Activated naive CD4-positive, alpha-beta T cell treated with anti-CD3 and anti-CD28 coated beads, Interleukin-2, amount 10 ng/mL, durations not matched to agents 7 days and 5 days (primary cell): ENCODE results near the gene DLX4.

Experiments used
- CTCF ChIA-PET: fragments of 350-600 bp; sonication (Branson Sonifier 250); formaldehyde crosslinking; loops from one replicate; lab custom pipeline; 2021; ENCODE audit warnings: antibody characterized with exemption; lab: Charles Lee
- DNase-seq: peaks from one replicate; pipeline ENCODE4 v3.0.0-alpha.2; 2020
- H3K27ac Mint-ChIP-seq: one replicate; pipeline ENCODE4 v1.8.0; 2021; ENCODE audit warnings: mild to moderate bottlenecking, moderate library complexity, mixed read lengths
- H3K27me3 Mint-ChIP-seq: one replicate; pipeline ENCODE4 v1.8.0; 2021; ENCODE audit warnings: mild to moderate bottlenecking, mixed read lengths
- H3K36me3 Mint-ChIP-seq: one replicate; pipeline ENCODE4 v1.8.0; 2021; ENCODE audit warnings: mixed read lengths
- H3K4me1 Mint-ChIP-seq: one replicate; pipeline ENCODE4 v1.8.0; 2021; ENCODE audit warnings: mixed read lengths
- H3K4me3 Mint-ChIP-seq: one replicate; pipeline ENCODE4 v1.8.0; 2021; ENCODE audit warnings: mild to moderate bottlenecking, moderate library complexity, mixed read lengths
- H3K9me3 Mint-ChIP-seq: one replicate; pipeline ENCODE4 v1.8.0; 2021; ENCODE audit warnings: mixed read lengths

The DLX4 gene

GRCh38 chr17:49956780-49957179 is 12.2 kb upstream of the DLX4 start:
- no peak overlapping the region for H3K4me3 Mint-ChIP-seq
- H3K27me3 Mint-ChIP-seq, result peaks cover 69% of the 10 kb centered on the region
- H3K9me3 Mint-ChIP-seq, result no peaks in the 10 kb centered on the region
- no peaks in the 10 kb centered on the region for H3K36me3 Mint-ChIP-seq
- CTCF ChIA-PET, result interaction anchor here (1.1 to 3.9 kb wide), 2 partner anchors 33 to 39 kb away, joined by 4 to 32 read pairs; partner anchors contain the start of gene DLX3
- H3K4me1 Mint-ChIP-seq, result no peaks in the 10 kb centered on the region
- H3K27ac Mint-ChIP-seq, result no peak overlapping the region
- DNase-seq, result no peak

GRCh38 chr17:49957350-49957749 is 11.6 kb upstream of the DLX4 start:
- no peak overlapping the region for H3K27ac Mint-ChIP-seq
- no peak overlapping the region for H3K4me3 Mint-ChIP-seq
- no peaks in the 10 kb centered on the region for H3K9me3 Mint-ChIP-seq
- CTCF ChIA-PET, result interaction anchor here (1.1 to 3.9 kb wide), 2 partner anchors 33 to 39 kb away, joined by 4 to 32 read pairs; partner anchors contain the start of gene DLX3
- H3K36me3 Mint-ChIP-seq, result no peaks in the 10 kb centered on the region
- H3K27me3 Mint-ChIP-seq, result peaks cover 69% of the 10 kb centered on the region
- no peak for DNase-seq
- no peaks in the 10 kb centered on the region for H3K4me1 Mint-ChIP-seq

- peaks cover 3% of the 10 kb centered on the region for H3K4me1 Mint-ChIP-seq
- H3K36me3 Mint-ChIP-seq, result no peaks in the 10 kb centered on the region
- no peak overlapping the region for H3K27ac Mint-ChIP-seq
- CTCF ChIA-PET, result no interaction called here
- no peak for DNase-seq
- H3K9me3 Mint-ChIP-seq, result no peaks in the 10 kb centered on the region
- peaks cover 69% of the 10 kb centered on the region for H3K27me3 Mint-ChIP-seq
- H3K4me3 Mint-ChIP-seq, result no peak overlapping the region
Measured at GRCh38 chr17:49958723-49959122, 10.3 kb upstream of the DLX4 start.

GRCh38 chr17:49959183-49959935 is 9.6 kb upstream of the DLX4 start:
- Mint-ChIP-seq H3K27ac (no peak overlapping the region), H3K9me3 (no peaks in the 10 kb centered on the region), H3K4me1 (peaks cover 9% of the 10 kb centered on the region), H3K4me3 (no peak overlapping the region), H3K27me3 (peaks cover 70% of the 10 kb centered on the region), H3K36me3 (no peaks in the 10 kb centered on the region)
- DNase-seq, result no peak
- CTCF ChIA-PET, result no interaction called here

GRCh38 chr17:49962599-49963308 is 6.2 kb upstream of the DLX4 start:
- Mint-ChIP-seq H3K36me3 (peaks cover 3% of the 10 kb centered on the region), H3K27ac (no peak overlapping the region), H3K4me3 (no peak overlapping the region), H3K27me3 (peaks cover 83% of the 10 kb centered on the region), H3K9me3 (no peaks in the 10 kb centered on the region), H3K4me1 (peaks cover 20% of the 10 kb centered on the region)
- no peak for DNase-seq
- CTCF ChIA-PET, result interaction anchor here (1.0 to 2.8 kb wide), 3 partner anchors 10 to 35 kb away, joined by 3 to 11 read pairs (median 6); no protein-coding TSS in a partner anchor

- Mint-ChIP-seq H3K9me3 (no peaks in the 10 kb centered on the region), H3K27ac (peak overlapping the region; percentile 24), H3K27me3 (peaks cover 88% of the 10 kb centered on the region), H3K4me3 (peak overlapping the region; percentile 34), H3K4me1 (peaks cover 23% of the 10 kb centered on the region), H3K36me3 (peaks cover 3% of the 10 kb centered on the region)
- CTCF ChIA-PET, result interaction anchor here (1.0 to 2.8 kb wide), 3 partner anchors 10 to 35 kb away, joined by 3 to 11 read pairs (median 6); no protein-coding TSS in a partner anchor
- DNase-seq, result no peak
Measured at GRCh38 chr17:49963309-49963625, 5.7 kb upstream of the DLX4 start.

- peaks cover 93% of the 10 kb centered on the region for H3K27me3 Mint-ChIP-seq
- H3K4me1 Mint-ChIP-seq, result peaks cover 26% of the 10 kb centered on the region
- H3K27ac Mint-ChIP-seq, result peak overlapping the region; percentile 24
- CTCF ChIA-PET, result interaction anchor here (1.6 kb wide), 1 partner anchor 11 kb away, joined by 4 read pairs; no protein-coding TSS in a partner anchor
- no peak overlapping the region for H3K4me3 Mint-ChIP-seq
- peaks cover 3% of the 10 kb centered on the region for H3K36me3 Mint-ChIP-seq
- no peak for DNase-seq
- H3K9me3 Mint-ChIP-seq, result no peaks in the 10 kb centered on the region
Measured at GRCh38 chr17:49963626-49964302, 5.2 kb upstream of the DLX4 start.

- no peak for DNase-seq
- Mint-ChIP-seq H3K9me3 (no peaks in the 10 kb centered on the region), H3K27ac (peak overlapping the region; percentile 30), H3K36me3 (peaks cover 3% of the 10 kb centered on the region), H3K4me1 (peaks cover 30% of the 10 kb centered on the region), H3K27me3 (peaks cover 94% of the 10 kb centered on the region), H3K4me3 (no peak overlapping the region)
- CTCF ChIA-PET, result interaction anchor here (1.6 kb wide), 1 partner anchor 12 kb away, joined by 4 read pairs; no protein-coding TSS in a partner anchor
Measured at GRCh38 chr17:49964303-49964768, 4.7 kb upstream of the DLX4 start.

GRCh38 chr17:49964769-49965523 is 4.0 kb upstream of the DLX4 start:
- peak; percentile 50 for DNase-seq
- peak overlapping the region; percentile 76 for H3K27ac Mint-ChIP-seq
- peaks cover 3% of the 10 kb centered on the region for H3K36me3 Mint-ChIP-seq
- CTCF ChIA-PET, result interaction anchor here (1.5 to 1.6 kb wide), 2 partner anchors 12 kb away, joined by 4 to 6 read pairs; no protein-coding TSS in a partner anchor
- peak overlapping the region; percentile 48 for H3K4me3 Mint-ChIP-seq
- peaks cover 94% of the 10 kb centered on the region for H3K27me3 Mint-ChIP-seq
- H3K9me3 Mint-ChIP-seq, result no peaks in the 10 kb centered on the region
- H3K4me1 Mint-ChIP-seq, result peaks cover 34% of the 10 kb centered on the region

- H3K27me3 Mint-ChIP-seq, result peaks cover 99% of the 10 kb centered on the region
- no peak overlapping the region for H3K27ac Mint-ChIP-seq
- CTCF ChIA-PET, result interaction anchor here (1.5 kb wide), 1 partner anchor 13 kb away, joined by 6 read pairs; no protein-coding TSS in a partner anchor
- no peak overlapping the region for H3K4me3 Mint-ChIP-seq
- H3K9me3 Mint-ChIP-seq, result no peaks in the 10 kb centered on the region
- no peak for DNase-seq
- peaks cover 3% of the 10 kb centered on the region for H3K36me3 Mint-ChIP-seq
- H3K4me1 Mint-ChIP-seq, result peaks cover 39% of the 10 kb centered on the region
Measured at GRCh38 chr17:49965524-49965909, 3.5 kb upstream of the DLX4 start.

GRCh38 chr17:49966767-49967166 is 2.2 kb upstream of the DLX4 start:
- Mint-ChIP-seq H3K27ac (no peak overlapping the region), H3K9me3 (no peaks in the 10 kb centered on the region), H3K4me3 (no peak overlapping the region), H3K36me3 (peaks cover 3% of the 10 kb centered on the region), H3K4me1 (peaks cover 45% of the 10 kb centered on the region), H3K27me3 (peaks cover 99% of the 10 kb centered on the region)
- CTCF ChIA-PET, result interaction anchor here (1.5 to 1.6 kb wide), 3 partner anchors 14 to 127 kb away, joined by 4 to 6 read pairs (median 5); no protein-coding TSS in a partner anchor
- no peak for DNase-seq

GRCh38 chr17:49967205-49967604 is 1.8 kb upstream of the DLX4 start:
- DNase-seq, result no peak
- Mint-ChIP-seq H3K27me3 (peaks cover 99% of the 10 kb centered on the region), H3K27ac (no peak overlapping the region), H3K4me1 (peaks cover 45% of the 10 kb centered on the region), H3K36me3 (peaks cover 3% of the 10 kb centered on the region), H3K4me3 (no peak overlapping the region), H3K9me3 (no peaks in the 10 kb centered on the region)
- CTCF ChIA-PET, result interaction anchor here (1.5 to 1.6 kb wide), 2 partner anchors 31 to 127 kb away, joined by 4 to 5 read pairs; no protein-coding TSS in a partner anchor
